C4-2B (cell line): ENCODE results near the gene EFCAB8.
"Not testable (repeated sequence)": the region's sequence is repeated elsewhere in the genome, so short reads cannot be mapped to it uniquely, and the experiment has no call there.

Source experiments
- H3K27ac ChIP-seq: fragments of 450-650 bp; 2 replicates; pipeline ENCODE4 v1.5.1; 2017
- CTCF ChIP-seq: fragments of 450-650 bp; conservative IDR thresholded peaks from 2 replicates; pipeline ENCODE4 v1.5.1; 2017; ENCODE audit warnings: mild to moderate bottlenecking
- ZFX ChIP-seq: fragments of 450-650 bp; IDR thresholded peaks from 2 replicates; pipeline ENCODE4 v1.6.1; 2017

Gene EFCAB8

DNA sequence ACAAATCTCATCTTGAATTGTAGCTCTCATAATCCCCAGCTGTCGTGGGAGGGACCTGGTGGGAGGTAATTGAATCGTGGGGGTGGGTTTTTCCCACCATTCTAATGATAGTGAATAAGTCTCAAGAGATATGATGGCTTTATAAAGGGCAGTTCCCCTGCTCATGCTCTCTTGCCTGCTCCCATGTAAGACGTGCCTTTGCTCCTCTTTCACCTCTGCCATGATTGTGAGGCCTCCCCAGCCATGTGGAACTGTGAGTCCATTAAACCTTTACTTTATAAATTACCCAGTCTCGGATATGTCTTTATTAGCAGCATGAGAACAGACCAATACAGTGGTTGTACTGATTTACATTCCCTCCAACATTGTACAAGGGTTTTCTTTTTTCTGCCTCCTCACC is 75.9 kb downstream of the EFCAB8 start:
- TF ChIP-seq CTCF (no peak), ZFX (no peak)
- H3K27ac ChIP-seq = no peak overlapping the region

GRCh38 chr20:32941155-32941885 is 82.6 kb downstream of the EFCAB8 start:
- H3K27ac ChIP-seq = no peak overlapping the region
- no peak for TF ChIP-seq ZFX
- TF ChIP-seq CTCF = no peak

- TF ChIP-seq CTCF (no peak), ZFX (no peak)
- no peak overlapping the region for H3K27ac ChIP-seq
Measured at GRCh38 chr20:32943490-32944052, 84.8 kb downstream of the EFCAB8 start.

GRCh38 chr20:32945710-32946221 is 87.0 kb downstream of the EFCAB8 start:
- TF ChIP-seq CTCF (peak; percentile 74), ZFX (no peak)
- no peak overlapping the region for H3K27ac ChIP-seq

DNA sequence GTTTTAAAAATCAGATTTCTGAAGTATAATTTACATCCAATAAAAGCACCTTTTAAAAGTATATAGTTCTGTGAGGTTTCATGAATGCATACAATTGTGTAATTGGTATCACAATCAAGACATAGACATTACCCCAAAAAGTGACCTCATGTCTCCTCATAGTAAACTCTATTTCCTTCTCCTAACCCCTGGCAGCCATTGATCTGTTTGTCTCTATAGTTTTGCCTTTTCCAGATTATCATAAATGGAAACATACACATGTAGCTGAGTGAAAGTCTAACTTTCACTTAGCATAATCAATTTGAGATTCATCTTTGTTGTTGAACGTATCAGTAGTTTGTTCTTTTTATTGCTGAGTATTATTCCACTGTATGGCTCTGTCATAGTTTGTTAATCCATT is 87.9 kb downstream of the EFCAB8 start:
- TF ChIP-seq ZFX = no peak
- no peak for TF ChIP-seq CTCF

DNA sequence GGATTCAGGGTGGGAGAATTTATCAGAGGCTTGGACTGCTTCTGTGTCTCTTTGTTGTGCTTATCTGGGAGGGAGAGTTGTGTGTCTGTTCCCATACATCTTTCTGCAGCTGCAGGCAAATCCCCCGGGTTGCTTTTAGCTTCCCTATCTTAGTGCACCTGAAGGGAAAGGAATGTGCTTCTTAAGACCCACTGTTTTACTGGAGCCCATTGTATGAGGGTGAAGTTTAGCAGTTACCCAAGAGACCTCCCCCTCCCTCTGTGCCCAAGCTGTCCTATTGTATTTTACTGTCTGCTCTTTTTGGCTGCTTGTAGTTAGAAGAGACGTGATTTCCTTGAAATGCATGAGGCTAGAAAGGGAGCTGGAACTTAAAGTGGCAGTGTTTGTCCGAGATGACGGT is 91.8 kb downstream of the EFCAB8 start:
- not testable (repeated sequence) for H3K27ac ChIP-seq

More for the DNA sequence above, 87.9 kb downstream of the EFCAB8 start:
- H3K27ac ChIP-seq = no peak overlapping the region

DNA sequence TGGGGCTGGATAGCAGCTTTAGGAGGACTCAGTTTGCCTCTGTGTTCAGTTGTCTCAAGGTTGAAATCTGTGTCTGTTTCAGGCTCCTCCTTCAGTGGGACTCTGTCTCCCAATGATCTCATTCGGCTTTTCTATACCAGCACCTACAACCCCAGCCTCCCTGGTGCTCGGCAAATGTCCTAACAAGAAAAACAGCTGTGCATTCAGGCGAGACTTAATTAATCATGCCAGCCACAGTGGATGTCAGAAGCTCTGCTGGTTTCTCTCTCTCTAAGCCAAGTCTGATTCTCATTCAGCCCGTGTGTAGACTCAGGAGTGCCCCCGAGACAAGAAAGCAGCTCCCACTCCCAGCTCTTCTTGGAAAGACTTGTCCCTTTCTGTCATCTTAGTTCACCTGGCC is 98.7 kb downstream of the EFCAB8 start:
- H3K27ac ChIP-seq = no peak overlapping the region
- TF ChIP-seq ZFX (no peak), CTCF (no peak)

- TF ChIP-seq CTCF (no peak), ZFX (no peak)
- H3K27ac ChIP-seq = no peak overlapping the region
Measured at GRCh38 chr20:32958574-32958973, 99.9 kb downstream of the EFCAB8 start.
